Calu3 (cell line): ENCODE results near the gene LCE6A. TPM values are rescaled to one million over a fixed set of nuclear protein-coding genes. Genes with fewer than 3 reads are reported as not detected.

Experiments
- BruUV-seq: library from RNA; stranded (reverse); fragments of 400-500 nt; replicated peaks from 2 replicates; lab custom pipeline; 2021; lab: Mats Ljungman, UMichigan
- CTCF ChIA-PET: fragments of 300-600 bp; sonication (Branson Sonifier 250); formaldehyde crosslinking; loops from one replicate; lab custom pipeline; 2022; ENCODE audit warnings: antibody characterized with exemption; lab: Charles Lee
- DNase-seq: peaks from one replicate; pipeline ENCODE4 v3.0.0; 2022
- H3K27ac Mint-ChIP-seq: one replicate; pipeline ENCODE4 v1.8.0; 2022; ENCODE audit warnings: mixed read lengths; ENCODE audit not compliant: unreplicated experiment
- H3K27me3 Mint-ChIP-seq: one replicate; pipeline ENCODE4 v1.8.0; 2022; ENCODE audit warnings: mixed read lengths; ENCODE audit not compliant: unreplicated experiment
- H3K36me3 Mint-ChIP-seq: one replicate; pipeline ENCODE4 v1.8.0; 2022; ENCODE audit warnings: mild to moderate bottlenecking, moderate library complexity, mixed read lengths; ENCODE audit not compliant: insufficient read depth, unreplicated experiment
- H3K4me1 Mint-ChIP-seq: one replicate; pipeline ENCODE4 v1.8.0; 2022; ENCODE audit warnings: mild to moderate bottlenecking, low read depth, mixed read lengths; ENCODE audit not compliant: unreplicated experiment
- H3K4me3 Mint-ChIP-seq: one replicate; pipeline ENCODE4 v1.8.0; 2022; ENCODE audit warnings: mild to moderate bottlenecking, low read depth, moderate library complexity, mixed read lengths; ENCODE audit not compliant: unreplicated experiment
- H3K9me3 Mint-ChIP-seq: one replicate; pipeline ENCODE4 v1.8.0; 2022; ENCODE audit warnings: low read depth, mixed read lengths; ENCODE audit not compliant: unreplicated experiment
- CTCF ChIP-seq: fragments of 200-600 bp; IDR thresholded peaks from one replicate; pipeline ENCODE4 v1.8.0; 2022; ENCODE audit warnings: antibody characterized with exemption; ENCODE audit not compliant: unreplicated experiment
- intact Hi-C: fragments of 100-400 bp; cut with micrococcal nuclease; formaldehyde crosslinking; loops from one replicate; pipeline ENCODE4 v1.10.0; 2022; ENCODE audit not compliant: unreplicated experiment
- total RNA-seq: library from RNA; stranded (reverse); gene quantifications from 2 replicates; pipeline ENCODE4 v1.2.3, GENCODE V29; 2022

The LCE6A gene
- total RNA-seq, 1 experiment from 2014 or later: not detected

- CTCF ChIA-PET: interaction anchor here (0.6 to 0.7 kb wide), 3 partner anchors 22 to 309 kb away, joined by 3 to 7 read pairs (median 3); no protein-coding TSS in a partner anchor
Observed at GRCh38 chr1:152884085-152884484, 41.4 kb downstream of the LCE6A start.

GRCh38 chr1:152884506-152884905 lies 41.9 kb downstream of the LCE6A start:
- no TSS peak for BruUV-seq
- CTCF ChIA-PET: interaction anchor here (0.6 to 0.7 kb wide), 2 partner anchors 29 to 308 kb away, joined by 3 to 7 read pairs; no protein-coding TSS in a partner anchor
- Mint-ChIP-seq H3K27ac (no peak overlapping the region), H3K27me3 (peaks cover 19% of the 10 kb centered on the region), H3K4me3 (no peak overlapping the region), H3K9me3 (no peaks in the 10 kb centered on the region), H3K4me1 (no peaks in the 10 kb centered on the region), H3K36me3 (no peaks in the 10 kb centered on the region)
- intact Hi-C loops: no loop called here
- DNase-seq: no peak
- no peak for TF ChIP-seq CTCF

More at GRCh38 chr1:152884085-152884484, 41.4 kb downstream of the LCE6A start:
- no peak for TF ChIP-seq CTCF
- no peak overlapping the region for H3K4me3 Mint-ChIP-seq
- intact Hi-C loops: no loop called here
- no peaks in the 10 kb centered on the region for H3K4me1 Mint-ChIP-seq
- no TSS peak for BruUV-seq
- H3K27ac Mint-ChIP-seq: no peak overlapping the region
- peaks cover 15% of the 10 kb centered on the region for H3K27me3 Mint-ChIP-seq
- H3K9me3 Mint-ChIP-seq: no peaks in the 10 kb centered on the region
- DNase-seq: no peak
- H3K36me3 Mint-ChIP-seq: no peaks in the 10 kb centered on the region

- no peaks in the 10 kb centered on the region for H3K9me3 Mint-ChIP-seq
- H3K36me3 Mint-ChIP-seq: no peaks in the 10 kb centered on the region
- H3K4me1 Mint-ChIP-seq: no peaks in the 10 kb centered on the region
- DNase-seq: no peak
- H3K4me3 Mint-ChIP-seq: no peak overlapping the region
- intact Hi-C loops: no loop called here
- TF ChIP-seq CTCF: no peak
- H3K27ac Mint-ChIP-seq: no peak overlapping the region
- no TSS peak for BruUV-seq
- H3K27me3 Mint-ChIP-seq: peaks cover 25% of the 10 kb centered on the region
- CTCF ChIA-PET: interaction anchor here (0.6 kb wide), 1 partner anchor 1037 kb away, joined by 5 read pairs; no protein-coding TSS in a partner anchor
Observed at GRCh38 chr1:152884966-152885624, 42.4 kb downstream of the LCE6A start.

- peaks cover 31% of the 10 kb centered on the region for H3K27me3 Mint-ChIP-seq
- no peaks in the 10 kb centered on the region for H3K36me3 Mint-ChIP-seq
- DNase-seq: no peak
- H3K9me3 Mint-ChIP-seq: no peaks in the 10 kb centered on the region
- no peak overlapping the region for H3K27ac Mint-ChIP-seq
- no peak overlapping the region for H3K4me3 Mint-ChIP-seq
- CTCF ChIA-PET: no interaction called here
- no peak for TF ChIP-seq CTCF
- intact Hi-C loops: no loop called here
- BruUV-seq: no TSS peak
- H3K4me1 Mint-ChIP-seq: no peaks in the 10 kb centered on the region
Observed at GRCh38 chr1:152886085-152886484, 43.4 kb downstream of the LCE6A start.
